KMS-11 (cell line): ENCODE results near the gene SLC23A3.

ENCODE experiments used
- H2AFZ ChIP-seq: fragments of 200-600 bp; sonication (generic); 2 replicates; pipeline ENCODE4 v1.6.1; 2016; ENCODE audit warnings: antibody characterized with exemption, mixed run types, low read depth
- H3K27ac ChIP-seq: fragments of 200-600 bp; sonication (generic); 2 replicates; pipeline ENCODE4 v1.6.1; 2016; ENCODE audit warnings: mild to moderate bottlenecking, mixed run types
- H3K27me3 ChIP-seq: fragments of 200-600 bp; sonication (generic); 2 replicates; pipeline ENCODE4 v1.6.1; 2017; ENCODE audit warnings: mild to moderate bottlenecking, low read depth, mixed run types, moderate library complexity; ENCODE audit not compliant: insufficient read depth
- H3K36me3 ChIP-seq: fragments of 200-600 bp; sonication (generic); 2 replicates; pipeline ENCODE4 v1.6.1; 2017; ENCODE audit warnings: mild to moderate bottlenecking, mixed run types; ENCODE audit not compliant: insufficient read depth
- H3K4me1 ChIP-seq: fragments of 200-600 bp; sonication (generic); 2 replicates; pipeline ENCODE4 v1.6.1; 2016; ENCODE audit warnings: mild to moderate bottlenecking, low read depth, mixed run types; ENCODE audit not compliant: poor library complexity, severe bottlenecking
- H3K4me2 ChIP-seq: fragments of 200-600 bp; sonication (generic); 2 replicates; pipeline ENCODE4 v1.7.0; 2016; ENCODE audit warnings: mild to moderate bottlenecking, mixed run types
- H3K4me3 ChIP-seq: fragments of 200-600 bp; sonication (generic); IDR thresholded peaks from 2 replicates; pipeline ENCODE4 v1.6.1; 2017; ENCODE audit warnings: low read depth, low read length, mixed read lengths; ENCODE audit not compliant: insufficient read depth
- H3K79me2 ChIP-seq: fragments of 200-600 bp; sonication (generic); 2 replicates; pipeline ENCODE4 v1.6.1; 2016; ENCODE audit warnings: low read depth, mixed run types; ENCODE audit not compliant: insufficient read depth
- H3K9ac ChIP-seq: fragments of 200-600 bp; sonication (generic); 2 replicates; pipeline ENCODE4 v1.6.1; 2016; ENCODE audit warnings: mild to moderate bottlenecking, mixed run types
- H4K20me1 ChIP-seq: fragments of 200-600 bp; sonication (generic); 2 replicates; pipeline ENCODE4 v1.6.1; 2016; ENCODE audit warnings: mild to moderate bottlenecking, mixed run types; ENCODE audit not compliant: insufficient read depth
- CTCF ChIP-seq: fragments of 200-600 bp; sonication (generic); conservative IDR thresholded peaks from 2 replicates; pipeline ENCODE4 v1.6.1; 2017; ENCODE audit warnings: low read depth, mild to moderate bottlenecking, antibody characterized with exemption, low read length, moderate library complexity, mixed read lengths

SLC23A3 gene, protein sequence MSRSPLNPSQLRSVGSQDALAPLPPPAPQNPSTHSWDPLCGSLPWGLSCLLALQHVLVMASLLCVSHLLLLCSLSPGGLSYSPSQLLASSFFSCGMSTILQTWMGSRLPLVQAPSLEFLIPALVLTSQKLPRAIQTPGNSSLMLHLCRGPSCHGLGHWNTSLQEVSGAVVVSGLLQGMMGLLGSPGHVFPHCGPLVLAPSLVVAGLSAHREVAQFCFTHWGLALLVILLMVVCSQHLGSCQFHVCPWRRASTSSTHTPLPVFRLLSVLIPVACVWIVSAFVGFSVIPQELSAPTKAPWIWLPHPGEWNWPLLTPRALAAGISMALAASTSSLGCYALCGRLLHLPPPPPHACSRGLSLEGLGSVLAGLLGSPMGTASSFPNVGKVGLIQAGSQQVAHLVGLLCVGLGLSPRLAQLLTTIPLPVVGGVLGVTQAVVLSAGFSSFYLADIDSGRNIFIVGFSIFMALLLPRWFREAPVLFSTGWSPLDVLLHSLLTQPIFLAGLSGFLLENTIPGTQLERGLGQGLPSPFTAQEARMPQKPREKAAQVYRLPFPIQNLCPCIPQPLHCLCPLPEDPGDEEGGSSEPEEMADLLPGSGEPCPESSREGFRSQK

GRCh38 chr2:219169930-219170654 lies at the start of gene SLC23A3:
SLC23A3 (minus strand) TSS chr2:219170029; CDS start chr2:219169984, 45 bp downstream.
- H3K27me3 ChIP-seq: no peaks in the 10 kb centered on the region
- no peak for TF ChIP-seq CTCF
- H4K20me1 ChIP-seq: no peaks in the 10 kb centered on the region
- no peak within 1 kb of the TSS for H3K4me3 ChIP-seq
- no peaks in the 10 kb centered on the region for H3K79me2 ChIP-seq
- H3K36me3 ChIP-seq: no peaks in the 10 kb centered on the region
- H3K4me1 ChIP-seq: peaks cover 12% of the 10 kb centered on the region
- no peak within 1 kb of the TSS for H3K4me2 ChIP-seq
- 0 out of 2 replicates have a peak within 1 kb of the TSS, but pooled peaks have one; percentile 16 for H2AFZ ChIP-seq
- H3K9ac ChIP-seq: no peak within 1 kb of the TSS
- H3K27ac ChIP-seq: no peak within 1 kb of the TSS

DNA sequence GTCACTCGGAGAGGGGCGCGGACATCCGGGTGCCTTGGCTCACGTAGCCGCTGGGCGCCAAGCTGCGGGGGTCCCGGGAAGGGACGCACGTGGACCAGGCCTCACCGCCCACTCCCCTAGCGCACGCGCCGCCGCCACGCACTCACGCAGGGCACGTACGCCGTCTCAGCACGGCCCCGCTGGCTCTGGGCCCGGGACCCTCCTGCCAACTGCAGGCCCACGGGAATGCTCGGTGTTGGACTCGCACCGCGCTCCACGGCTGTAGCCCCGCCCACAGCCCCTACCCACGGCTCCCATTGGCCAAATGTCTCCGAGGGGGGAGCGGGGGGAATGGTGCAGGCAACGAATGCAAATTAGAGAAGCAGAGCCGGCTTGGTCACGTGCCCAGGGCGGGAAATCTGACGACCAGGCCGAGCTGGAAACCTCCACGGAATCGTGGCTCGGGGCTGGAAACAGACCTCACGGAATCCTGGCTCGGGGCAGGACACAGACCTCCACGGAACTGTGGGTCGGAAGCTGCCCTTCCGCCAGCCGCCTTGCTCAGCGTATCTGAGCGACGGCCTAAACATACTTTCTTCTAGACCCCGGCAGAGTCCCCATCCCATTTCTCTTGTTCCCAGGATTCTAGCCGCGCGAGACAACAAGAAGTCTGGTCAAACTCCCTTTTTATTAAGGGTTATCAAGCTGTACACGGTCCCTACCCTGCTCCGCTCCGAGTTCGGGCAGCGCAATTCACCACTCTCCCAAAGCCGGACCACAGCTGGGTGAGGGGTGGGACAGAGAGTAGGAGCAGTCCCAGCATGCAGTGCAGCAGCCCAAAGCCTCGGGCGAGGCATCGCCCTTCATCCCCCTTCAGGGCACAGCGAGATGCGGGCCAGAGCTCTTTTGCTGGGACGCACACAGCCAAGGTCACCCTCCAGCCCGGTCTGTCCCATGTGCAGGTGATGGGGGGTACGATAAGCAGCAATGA lies 49.2 kb upstream of the SLC23A3 start, which contains the start of gene ABCB6:
Gene ABCB6, minus strand, starts transcription at position 227 of the 970 bp plus-strand sequence. CDS start 285 bp downstream, outside the sequence.
- H3K4me3 ChIP-seq: peak within 1 kb of the TSS; percentile 83
- peak within 1 kb of the TSS; percentile 67 for H2AFZ ChIP-seq
- H3K27ac ChIP-seq: peak within 1 kb of the TSS; percentile 75
- no peaks in the 10 kb centered on the region for H3K27me3 ChIP-seq
- peak within 1 kb of the TSS; percentile 85 for H3K9ac ChIP-seq
- peak within 1 kb of the TSS; percentile 76 for H3K4me2 ChIP-seq
- no peaks in the 10 kb centered on the region for H4K20me1 ChIP-seq
- no peaks in the 10 kb centered on the region; the same call in 1 of the 2 replicates for H3K36me3 ChIP-seq
- no peak for TF ChIP-seq CTCF
- no peaks in the 10 kb centered on the region for H3K79me2 ChIP-seq
- peaks cover 14% of the 10 kb centered on the region for H3K4me1 ChIP-seq

DNA sequence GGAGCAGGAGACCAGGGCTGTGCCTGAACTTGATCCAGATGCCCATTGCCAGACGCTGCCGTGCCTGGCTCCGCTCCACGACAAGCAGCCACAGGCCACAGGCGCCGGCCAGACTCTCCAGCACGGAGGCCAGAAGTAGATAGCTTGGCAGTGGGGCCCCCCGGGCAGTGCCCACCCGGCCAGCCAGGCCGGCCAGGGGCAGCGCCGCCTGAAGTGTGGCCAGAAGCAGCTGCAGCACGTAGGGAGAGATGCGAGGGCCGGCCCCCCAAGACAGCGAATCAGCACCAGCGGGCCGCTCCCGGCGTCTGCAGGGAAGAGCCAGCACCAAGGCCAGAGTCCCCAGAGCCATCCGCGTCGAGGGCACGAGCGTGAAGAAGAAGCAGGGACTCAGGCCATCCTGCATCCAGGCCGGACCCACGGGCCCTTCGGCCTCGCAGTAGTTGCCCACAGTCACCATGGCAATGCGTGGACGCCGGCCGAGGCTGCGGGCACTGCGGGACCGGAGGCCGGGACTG lies 48.4 kb upstream of the SLC23A3 start:
- Histone ChIP-seq H3K27ac (peak overlapping the region; percentile 75), H3K36me3 (no peaks in the 10 kb centered on the region; the same call in 1 of the 2 replicates), H2AFZ (peak overlapping the region; percentile 67)

More for the DNA sequence above, 48.4 kb upstream of the SLC23A3 start:
- H3K9ac ChIP-seq: peak overlapping the region; percentile 85
- no peaks in the 10 kb centered on the region for H3K79me2 ChIP-seq
- H3K4me2 ChIP-seq: peak overlapping the region; percentile 76
- H3K4me1 ChIP-seq: peaks cover 14% of the 10 kb centered on the region
- no peak for TF ChIP-seq CTCF
- H3K27me3 ChIP-seq: no peaks in the 10 kb centered on the region
- H3K4me3 ChIP-seq: peak overlapping the region; percentile 83
- no peaks in the 10 kb centered on the region for H4K20me1 ChIP-seq
